GM12892 (cell line): ENCODE measurements around the gene NECTIN4.

Experiments
- POLR2A ChIP-seq: IDR thresholded peaks from 2 replicates; pipeline ENCODE4 v1.6.1; 2011; ENCODE audit warnings: low read depth, low read length, control low read depth
- POLR2AphosphoS5 ChIP-seq: IDR thresholded peaks from 2 replicates; pipeline ENCODE4 v1.6.1; 2011; ENCODE audit warnings: low read depth, low read length, control low read depth

DNA sequence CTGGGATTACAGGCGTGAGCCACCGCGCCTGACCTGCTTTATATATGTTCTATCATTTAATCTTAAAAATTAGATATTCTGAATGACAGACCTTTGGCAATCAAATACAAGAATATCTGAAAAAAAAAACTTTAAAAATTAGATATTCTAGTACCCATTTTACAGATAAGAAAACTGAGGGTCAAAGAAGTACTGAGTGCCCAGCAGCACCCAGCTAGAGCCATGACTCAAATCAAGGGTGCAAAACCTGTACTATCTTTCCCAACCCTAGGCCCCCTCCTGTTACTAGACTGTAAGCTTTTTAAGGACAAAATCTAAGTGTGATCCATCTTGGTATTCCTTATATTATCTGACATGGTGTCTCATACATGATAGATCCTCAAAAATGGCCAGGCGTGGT, 27.9 kb downstream of the NECTIN4 start:
- TF ChIP-seq POLR2AphosphoS5 = no peak
- TF ChIP-seq POLR2A = no peak
